Lower lobe of right lung (tissue), 2 donors: ENCODE data around the gene RPTOR. TPM values are rescaled to one million over a fixed set of nuclear protein-coding genes. Genes with fewer than 3 reads are reported as not detected.
A peak's percentile ranks its signal among the peaks of the same experiment; 100 is the strongest.

Source experiments
- ATAC-seq, 2 donors: fragments of 200-7000 bp; cut with Tn5 transposase; one replicate each; pipeline ENCODE4 v1.9.1; 2020 to 2022; ENCODE audit warnings: mild to moderate bottlenecking in 2 of 2, moderate library complexity in 2 of 2
- DNase-seq: peaks from one replicate; pipeline ENCODE4 v3.0.0-alpha.2; 2020
- H3K27ac ChIP-seq: fragments of 200-600 bp; one replicate; pipeline ENCODE4 v1.8.0; 2022
- H3K27me3 ChIP-seq: fragments of 200-600 bp; one replicate; pipeline ENCODE4 v1.8.0; 2022; ENCODE audit warnings: low read depth
- H3K36me3 ChIP-seq: fragments of 200-600 bp; one replicate; pipeline ENCODE4 v1.8.0; 2022; ENCODE audit warnings: mild to moderate bottlenecking
- H3K4me1 ChIP-seq: fragments of 200-600 bp; one replicate; pipeline ENCODE4 v1.8.0; 2022
- H3K4me3 ChIP-seq: fragments of 200-600 bp; one replicate; pipeline ENCODE4 v1.8.0; 2022; ENCODE audit warnings: mild to moderate bottlenecking
- H3K9me3 ChIP-seq: fragments of 200-600 bp; one replicate; pipeline ENCODE4 v1.8.0; 2022
- CTCF ChIP-seq: fragments of 200-600 bp; IDR thresholded peaks from one replicate; pipeline ENCODE4 v1.8.0; 2022; ENCODE audit warnings: antibody characterized with exemption, mild to moderate bottlenecking
- intact Hi-C: fragments of 100-400 bp; cut with DNase I; formaldehyde crosslinking; loops from one replicate; pipeline ENCODE4 v1.11.0; 2022
- long read RNA-seq: library from polyadenylated mRNA; unstranded; transcript quantifications from one replicate; pipeline ENCODE4 v2.0.0, GENCODE V29; 2021
- total RNA-seq: library from RNA; stranded (reverse); fragmentation: NEBNext Ultra II Directional; extraction: Animal tissue kit (Norgen Biotek cat#: 25700); gene quantifications from one replicate; pipeline ENCODE4 v1.2.1, GENCODE V29; 2021
- donor health status: DM: no; HTN: yes; CAD: no; lungs with severe emphysema.

The RPTOR gene
- 34.0 TPM for total RNA-seq
- long read RNA-seq, full-length matches to known transcripts = 2 of 37 reads
- long read RNA-seq, partial matches to known transcripts = 19 of 37 reads
- long read RNA-seq, other reads (novel, unspliced or antisense) = 16 of 37 reads

GRCh38 chr17:80544655-80545498 is at the start of gene RPTOR:
Gene RPTOR (plus strand): TSS chr17:80544838. CDS start chr17:80545630, 792 bp downstream.
- no peak for TF ChIP-seq CTCF
- H3K27ac ChIP-seq = peak within 1 kb of the TSS; percentile 81
- H3K4me1 ChIP-seq = peaks cover 26% of the 10 kb centered on the region
- peak; percentile 98 to 99 for ATAC-seq
- no peaks in the 10 kb centered on the region for H3K36me3 ChIP-seq
- H3K9me3 ChIP-seq = no peaks in the 10 kb centered on the region
- DNase-seq = peak; percentile 91
- peaks cover 15% of the 10 kb centered on the region for H3K27me3 ChIP-seq
- H3K4me3 ChIP-seq = peak within 1 kb of the TSS; percentile 97
- intact Hi-C loops = no loop called here

- Histone ChIP-seq H3K27me3 (peaks cover 16% of the 10 kb centered on the region), H3K4me1 (peaks cover 8% of the 10 kb centered on the region), H3K36me3 (no peaks in the 10 kb centered on the region), H3K4me3 (no peak overlapping the region), H3K9me3 (no peaks in the 10 kb centered on the region), H3K27ac (no peak overlapping the region)
- intact Hi-C loops = no loop called here
- no peak for TF ChIP-seq CTCF
- DNase-seq (no peak), ATAC-seq (no peak)
Observed at GRCh38 chr17:80497726-80498241, 46.9 kb upstream of the RPTOR start.

- intact Hi-C loops = no loop called here
- Histone ChIP-seq H3K4me1 (peaks cover 8% of the 10 kb centered on the region), H3K27me3 (peaks cover 13% of the 10 kb centered on the region), H3K4me3 (no peak overlapping the region), H3K27ac (no peak overlapping the region), H3K36me3 (no peaks in the 10 kb centered on the region), H3K9me3 (no peaks in the 10 kb centered on the region)
- DNase-seq (no peak), ATAC-seq (peak in 1 of 2 donors; percentile 11)
- no peak for TF ChIP-seq CTCF
Observed at GRCh38 chr17:80498242-80498919, 46.3 kb upstream of the RPTOR start.

- Histone ChIP-seq H3K27ac (no peak overlapping the region), H3K4me1 (peaks cover 8% of the 10 kb centered on the region), H3K9me3 (no peaks in the 10 kb centered on the region), H3K27me3 (peaks cover 9% of the 10 kb centered on the region), H3K36me3 (no peaks in the 10 kb centered on the region), H3K4me3 (no peak overlapping the region)
- ATAC-seq = no peak
- intact Hi-C loops = no loop called here
- no peak for TF ChIP-seq CTCF
- no peak for DNase-seq
Observed at GRCh38 chr17:80498920-80499410, 45.7 kb upstream of the RPTOR start.

GRCh38 chr17:80499560-80499959 is 45.1 kb upstream of the RPTOR start:
- Histone ChIP-seq H3K9me3 (no peaks in the 10 kb centered on the region), H3K27ac (no peak overlapping the region), H3K36me3 (no peaks in the 10 kb centered on the region), H3K4me3 (no peak overlapping the region), H3K27me3 (peaks cover 9% of the 10 kb centered on the region), H3K4me1 (peaks cover 8% of the 10 kb centered on the region)
- no peak for DNase-seq
- intact Hi-C loops = no loop called here
- peak in 1 of 2 donors; percentile 5 for ATAC-seq
- no peak for TF ChIP-seq CTCF
